ENCODE results near the gene NTHL1. TPM values are rescaled to one million over a fixed set of nuclear protein-coding genes. Genes with fewer than 3 reads are reported as not detected.

NTHL1 gene
- total RNA-seq, 2 donors from 2014 or later: 10.3 to 17.7 TPM

- no peak for DNase-seq (ENCODE audit: low spot score)
- peaks cover 35% of the 10 kb centered on the region for H3K36me3 ChIP-seq
- no peak overlapping the region for H3K4me3 ChIP-seq
- H3K9me3 ChIP-seq: no peaks in the 10 kb centered on the region
- TF ChIP-seq CTCF (IDR thresholded peaks at IDR 0.05): no peak
- no peaks in the 10 kb centered on the region for H3K4me1 ChIP-seq
- H3K27me3 ChIP-seq: no peaks in the 10 kb centered on the region
- H3K27ac ChIP-seq: no peak overlapping the region
These were observed 18.5 kb upstream of the NTHL1 start for GRCh38 chr16:2066139-2066538.

- Histone ChIP-seq H3K4me1 (no peaks in the 10 kb centered on the region), H3K27me3 (no peaks in the 10 kb centered on the region), H3K36me3 (peaks cover 41% of the 10 kb centered on the region), H3K4me3 (no peak overlapping the region), H3K27ac (no peak overlapping the region), H3K9me3 (no peaks in the 10 kb centered on the region)
- TF ChIP-seq CTCF (IDR thresholded peaks at IDR 0.05): no peak
- DNase-seq (ENCODE audit: low spot score): no peak
These were observed 16.8 kb upstream of the NTHL1 start for GRCh38 chr16:2064368-2064945.

- H3K27me3 ChIP-seq: no peaks in the 10 kb centered on the region
- TF ChIP-seq CTCF (IDR thresholded peaks at IDR 0.05): no peak
- H3K4me1 ChIP-seq: no peaks in the 10 kb centered on the region
- peaks cover 38% of the 10 kb centered on the region for H3K36me3 ChIP-seq
- H3K27ac ChIP-seq: no peak overlapping the region
- no peak overlapping the region for H3K4me3 ChIP-seq
- no peak for DNase-seq (ENCODE audit: low spot score)
- H3K9me3 ChIP-seq: no peaks in the 10 kb centered on the region
These were observed 16.2 kb upstream of the NTHL1 start for GRCh38 chr16:2063861-2064260.

GRCh38 chr16:2062801-2063200 lies 15.2 kb upstream of the NTHL1 start:
- H3K4me1 ChIP-seq: no peaks in the 10 kb centered on the region
- no peaks in the 10 kb centered on the region for H3K27me3 ChIP-seq
- H3K4me3 ChIP-seq: no peak overlapping the region
- no peak for TF ChIP-seq CTCF (IDR thresholded peaks at IDR 0.05)
- DNase-seq (ENCODE audit: low spot score): no peak
- H3K9me3 ChIP-seq: no peaks in the 10 kb centered on the region
- H3K36me3 ChIP-seq: peaks cover 40% of the 10 kb centered on the region
- no peak overlapping the region for H3K27ac ChIP-seq

- H3K36me3 ChIP-seq: peaks cover 40% of the 10 kb centered on the region
- H3K27me3 ChIP-seq: no peaks in the 10 kb centered on the region
These were observed 13.9 kb upstream of the NTHL1 start for GRCh38 chr16:2061526-2061925.

More at GRCh38 chr16:2061526-2061925, 13.9 kb upstream of the NTHL1 start:
- Histone ChIP-seq H3K4me3 (no peak overlapping the region), H3K9me3 (no peaks in the 10 kb centered on the region), H3K4me1 (no peaks in the 10 kb centered on the region), H3K27ac (no peak overlapping the region)
- TF ChIP-seq CTCF (IDR thresholded peaks at IDR 0.05): no peak
- no peak for DNase-seq (ENCODE audit: low spot score)

Data from right atrium auricular region (tissue), 2 donors.